GM18520 (cell line): ENCODE measurements around the gene CHMP6.

Source experiments
- ATAC-seq: cut with Tn5 transposase; IDR thresholded peaks from one replicate; pipeline ENCODE4 v1.9.1; 2021; ENCODE audit not compliant: unreplicated experiment

The CHMP6 gene

GRCh38 chr17:81042606-81043005, 51.0 kb downstream of the CHMP6 start:
- no peak for ATAC-seq

DNA sequence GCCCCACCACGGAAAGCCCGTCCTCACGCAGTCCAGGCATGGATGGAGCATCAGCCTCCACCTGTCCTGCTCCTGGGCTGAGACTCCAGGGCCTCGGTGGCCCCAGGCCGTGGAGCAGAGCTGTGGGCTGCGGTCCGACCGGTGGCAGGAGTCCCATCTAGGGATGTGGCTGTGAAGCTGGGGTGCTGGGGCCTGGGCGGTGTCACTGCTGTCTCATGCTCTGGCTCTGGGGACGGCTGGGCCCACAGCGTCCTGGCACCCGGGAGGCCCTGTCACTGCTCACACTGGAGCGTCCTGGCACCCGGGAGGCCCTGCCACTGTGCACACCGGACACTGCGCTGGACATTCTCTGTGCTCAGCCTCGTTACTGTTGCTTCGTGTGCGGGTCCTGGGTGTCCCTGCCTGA, 51.7 kb downstream of the CHMP6 start:
- ATAC-seq: no peak

- ATAC-seq: no peak
These were observed 52.2 kb downstream of the CHMP6 start for GRCh38 chr17:81043725-81044427.

DNA sequence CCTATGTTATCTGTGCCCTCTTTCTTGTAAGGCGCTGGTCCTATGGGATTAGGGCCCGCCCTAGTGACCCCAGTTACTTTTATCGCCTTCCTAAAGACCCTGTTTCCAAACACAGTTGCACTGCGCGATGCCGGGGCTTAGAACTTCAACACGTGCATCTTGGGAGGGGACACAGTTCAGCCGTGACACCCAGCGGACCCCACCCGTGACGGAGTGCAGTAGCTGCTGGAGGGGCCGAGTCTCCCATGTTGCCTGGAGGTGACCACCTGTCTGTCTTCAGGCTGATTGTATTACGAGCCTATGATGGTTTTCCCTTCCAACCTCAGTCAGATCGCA, 52.8 kb downstream of the CHMP6 start:
- no peak for ATAC-seq

DNA sequence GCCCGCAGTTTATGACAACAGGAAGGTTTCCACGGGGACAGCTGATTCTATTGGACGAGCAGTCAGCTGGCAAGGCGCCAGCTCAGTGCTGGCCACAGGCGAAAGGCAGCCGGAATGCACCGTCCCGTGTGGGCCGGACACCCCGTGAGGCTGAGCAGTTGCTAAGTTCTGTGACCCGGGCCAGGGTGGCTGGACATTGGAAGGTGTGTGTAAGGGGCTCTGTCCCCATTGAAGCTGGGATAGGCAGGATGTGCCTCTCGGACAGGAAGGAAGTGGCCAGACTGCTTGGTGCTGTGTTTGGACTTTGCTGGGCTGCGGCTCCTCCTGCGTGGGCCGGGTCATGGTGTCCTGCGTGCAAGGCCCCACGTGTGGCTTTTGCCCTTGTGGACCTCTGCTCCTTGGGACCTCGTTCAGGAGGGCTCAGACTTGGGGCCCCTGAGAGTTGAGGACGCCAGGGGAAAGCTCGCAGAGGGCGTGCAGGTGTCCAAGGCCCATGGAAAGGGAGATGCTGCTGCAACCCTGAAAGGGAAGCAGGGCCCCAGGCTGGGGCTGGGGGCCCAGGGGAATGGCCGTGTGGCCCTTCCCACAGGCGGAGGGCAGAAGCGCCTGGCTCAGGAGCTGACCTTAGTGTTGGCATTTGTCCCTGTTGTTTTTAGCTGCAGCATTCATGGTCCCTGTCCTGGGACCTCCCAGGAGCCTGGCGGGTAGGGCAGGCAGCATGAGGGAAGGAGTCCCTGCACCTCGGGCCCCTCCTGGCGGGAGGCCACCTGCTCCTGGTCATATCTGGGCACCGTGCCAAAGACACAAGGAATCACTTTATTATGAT, 53.3 kb downstream of the CHMP6 start:
- ATAC-seq: no peak

DNA sequence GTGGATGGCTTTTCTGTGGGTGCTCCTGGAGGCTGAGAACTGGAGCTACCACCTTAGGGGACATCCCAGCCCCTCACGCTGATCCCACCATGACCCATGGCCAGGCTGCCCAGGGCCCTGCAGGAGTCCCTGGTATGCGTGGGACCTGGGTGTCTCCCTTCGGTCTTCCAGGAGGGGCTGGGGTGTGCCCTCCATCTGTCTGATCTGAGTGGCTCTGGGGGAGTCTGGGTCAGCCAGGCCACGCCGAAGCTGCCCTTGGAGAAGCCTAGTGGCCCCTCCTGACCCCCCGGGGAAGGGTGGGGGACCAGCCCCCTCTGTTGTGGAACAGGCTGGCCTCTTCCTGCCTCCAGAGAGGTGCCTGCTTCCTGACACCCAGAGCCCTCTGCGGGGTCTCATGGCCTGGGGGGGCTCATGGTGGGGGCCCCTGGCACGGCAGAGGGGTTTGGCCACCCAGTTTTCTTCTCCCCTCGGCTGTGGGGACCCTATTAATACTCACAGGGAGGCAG, 54.0 kb downstream of the CHMP6 start:
- no peak for ATAC-seq

DNA sequence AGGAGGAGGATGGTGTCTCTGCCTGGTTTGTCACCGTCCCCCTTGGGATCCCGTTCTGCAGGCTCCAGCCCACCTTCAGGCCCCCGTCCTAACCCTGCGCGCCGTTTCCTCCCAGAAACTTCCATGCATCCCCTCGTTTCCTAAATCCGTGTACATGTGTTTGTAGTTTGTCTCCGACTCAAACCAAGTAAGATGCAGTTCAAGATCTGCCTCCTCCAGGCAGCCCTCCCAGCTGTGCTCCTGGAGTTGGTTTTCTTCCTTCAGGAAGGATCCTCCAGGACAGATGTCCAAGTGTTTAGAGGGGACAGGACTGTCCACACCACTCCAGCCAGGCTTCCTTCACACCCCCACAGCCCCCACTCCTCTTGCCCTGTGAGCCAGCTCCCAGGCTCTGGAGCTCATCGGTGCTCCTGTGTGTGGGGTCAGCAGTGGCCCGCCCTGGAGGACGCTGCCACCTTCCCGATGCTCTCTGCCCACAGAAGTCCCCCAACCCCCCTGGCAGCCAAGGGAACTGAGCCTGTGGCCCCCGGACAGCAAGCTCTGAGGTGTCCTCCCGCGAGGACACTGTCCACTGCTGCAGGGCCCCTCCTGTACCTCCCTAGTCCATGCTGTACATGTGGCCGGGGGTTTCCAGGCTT, 54.6 kb downstream of the CHMP6 start:
- no peak for ATAC-seq

DNA sequence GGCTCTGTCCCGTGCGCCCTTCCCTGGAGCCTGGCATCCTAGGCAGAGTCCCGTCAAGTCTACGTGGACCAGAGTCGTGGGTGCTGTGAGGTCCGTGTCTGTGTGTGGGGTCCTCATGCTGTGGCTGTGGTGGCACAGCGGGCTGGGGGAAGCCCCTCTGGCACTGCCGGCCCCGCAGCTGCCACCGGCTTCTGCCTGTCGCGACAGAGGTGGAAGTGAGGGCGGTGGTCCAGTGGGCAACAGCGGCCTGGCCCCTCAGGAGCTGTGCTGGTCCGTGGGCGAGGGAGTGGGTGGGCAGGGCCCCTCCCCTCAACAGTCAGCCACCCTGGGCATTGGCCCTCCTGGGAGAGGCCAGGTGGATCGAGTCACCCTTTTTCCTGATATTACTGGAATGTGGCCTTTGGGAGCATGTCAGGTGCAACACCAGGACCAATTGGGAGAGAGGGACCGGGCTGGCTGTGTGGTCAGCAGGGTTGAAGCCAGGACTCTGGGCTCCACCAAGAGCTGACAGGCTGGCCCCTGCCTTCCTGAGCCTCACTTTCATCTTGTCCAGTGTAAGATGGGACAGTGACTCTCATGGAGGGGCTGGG, 55.2 kb downstream of the CHMP6 start:
- no peak for ATAC-seq

- no peak for ATAC-seq
These were observed 57.3 kb downstream of the CHMP6 start for GRCh38 chr17:81048827-81049371.

DNA sequence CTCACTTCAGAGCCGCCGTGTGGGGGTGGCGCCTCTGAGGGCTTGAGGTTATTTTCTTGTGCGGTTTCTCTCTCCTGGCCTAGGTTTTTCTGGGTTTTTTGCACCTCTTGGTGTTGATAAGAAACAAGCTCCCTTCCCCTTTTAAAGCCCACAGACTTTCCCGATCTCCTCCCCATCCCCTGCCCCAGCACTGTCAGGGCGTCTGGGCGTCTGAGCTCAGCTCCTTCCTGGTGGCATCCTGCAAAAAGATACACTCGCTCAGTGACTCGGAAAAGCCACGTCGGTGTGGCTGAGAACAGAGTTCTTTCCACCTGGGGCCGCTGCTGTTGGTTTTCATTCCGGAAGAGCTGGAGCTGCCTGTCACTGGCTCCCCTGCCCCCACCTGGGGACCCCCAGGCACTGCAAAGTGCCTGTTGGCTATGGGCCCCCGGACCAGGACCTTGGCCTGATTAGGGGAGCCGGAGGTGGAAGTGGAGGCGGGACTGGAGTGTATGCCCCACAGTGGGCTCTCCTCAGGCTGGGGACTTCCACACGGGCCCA, 57.8 kb downstream of the CHMP6 start:
- ATAC-seq: no peak
